Natural killer cell (primary cell): ENCODE data around the gene GNG4. TPM values are rescaled to one million over a fixed set of nuclear protein-coding genes. Genes with fewer than 3 reads are reported as not detected.
A peak's percentile ranks its signal among the peaks of the same experiment; 100 is the strongest.

Experiments used
- ATAC-seq, 3 donors: fragments of 150-1000 bp in 2 of 3; fragments of 200-7000 bp in 1 of 3; cut with Tn5 transposase; 1 replicate in 1 of 3; 2 replicates in 2 of 3; pipeline ENCODE4 v1.10.0; 2021; ENCODE audit warnings: mild to moderate bottlenecking in 2 of 3, moderate library complexity in 2 of 3
- DNase-seq, 2 donors: peaks; one replicate each; pipeline versions ENCODE4 v3.0.0 to v3.0.0-alpha.2; 2013 to 2021; ENCODE audit warnings: mixed read lengths in 1 of 2
- H3K27ac ChIP-seq: one replicate; pipeline ENCODE4 v1.5.1; 2013; ENCODE audit warnings: mild to moderate bottlenecking, low read length
- H3K27me3 ChIP-seq: one replicate; pipeline ENCODE4 v1.6.1; 2013; ENCODE audit warnings: low read length; ENCODE audit not compliant: control insufficient read depth, insufficient read depth
- H3K36me3 ChIP-seq: one replicate; pipeline ENCODE4 v1.6.1; 2013; ENCODE audit warnings: low read length; ENCODE audit not compliant: control insufficient read depth, insufficient read depth
- H3K4me1 ChIP-seq: one replicate; pipeline ENCODE4 v1.6.1; 2013; ENCODE audit warnings: low read length; ENCODE audit not compliant: control insufficient read depth, insufficient read depth
- H3K4me3 ChIP-seq: one replicate; pipeline ENCODE4 v1.5.1; 2013; ENCODE audit warnings: low read length
- H3K9me3 ChIP-seq: one replicate; pipeline ENCODE4 v1.6.1; 2013; ENCODE audit warnings: low read length; ENCODE audit not compliant: control insufficient read depth, insufficient read depth
- H3K27ac Mint-ChIP-seq, 2 donors: one replicate each; pipeline ENCODE4 v1.8.0; 2022; ENCODE audit warnings: mild to moderate bottlenecking in 2 of 2, mixed read lengths in 2 of 2, moderate library complexity in 1 of 2
- H3K27me3 Mint-ChIP-seq, 2 donors: one replicate each; pipeline ENCODE4 v1.8.0; 2022; ENCODE audit warnings: low read depth in 2 of 2, mixed read lengths in 2 of 2
- H3K36me3 Mint-ChIP-seq: one replicate; pipeline ENCODE4 v1.8.0; 2022; ENCODE audit warnings: mixed read lengths
- H3K4me1 Mint-ChIP-seq, 2 donors: one replicate each; pipeline ENCODE4 v1.8.0; 2022; ENCODE audit warnings: mixed read lengths in 2 of 2
- H3K4me3 Mint-ChIP-seq: one replicate; pipeline ENCODE4 v1.8.0; 2022; ENCODE audit warnings: mild to moderate bottlenecking, moderate library complexity, mixed read lengths
- H3K9me3 Mint-ChIP-seq, 2 donors: one replicate each; pipeline ENCODE4 v1.8.0; 2022; ENCODE audit warnings: mixed read lengths in 2 of 2
- CTCF ChIP-seq: fragments of 200-600 bp; IDR thresholded peaks from one replicate; pipeline ENCODE4 v1.8.0; 2022; ENCODE audit warnings: antibody characterized with exemption
- WGBS: methylation state at CpG from one replicate; pipeline ENCODE4 v1.1.7; 2013; ENCODE audit warnings: missing lambda C conversion rate; ENCODE audit not compliant: insufficient coverage; 5-methylcytosine and 5-hydroxymethylcytosine counted together
- intact Hi-C: fragments of 100-400 bp; cut with micrococcal nuclease; formaldehyde crosslinking; loops from one replicate; pipeline ENCODE4 v1.14.2; 2022
- total RNA-seq, 4 donors: library from RNA; stranded (reverse); fragments of 120-200 nt in 1 of 4; gene quantifications; one replicate each; pipeline versions ENCODE4 v1.2.3 to v1.2.4, GENCODE V29; 2013 to 2022

GNG4 gene
- total RNA-seq, 3 donors from 2014 or later (not counting 1 experiment from before 2014, with no cell fraction given): 0.07 to 0.12 TPM; not detected in 1

GRCh38 chr1:235515844-235516512 is 133.6 kb downstream of the GNG4 start:
- H3K4me3 ChIP-seq: no peak overlapping the region
- Mint-ChIP-seq H3K4me1 (no peaks in the 10 kb centered on the region), H3K27ac (no peak overlapping the region), H3K4me3 (no peak overlapping the region), H3K9me3 (no peaks in the 10 kb centered on the region), H3K36me3 (no peaks in the 10 kb centered on the region), H3K27me3 (peaks cover 0 to 10% of the 10 kb centered on the region in 2 donors)
- H3K4me1 ChIP-seq: no peaks in the 10 kb centered on the region
- ATAC-seq: no peak
- no peak for TF ChIP-seq CTCF
- WGBS: 95% methylated on average over 5 of the region's 5 CpGs
- no peak for DNase-seq
- no peaks in the 10 kb centered on the region for H3K36me3 ChIP-seq
- H3K9me3 ChIP-seq: no peaks in the 10 kb centered on the region
- no peak overlapping the region for H3K27ac ChIP-seq
- H3K27me3 ChIP-seq: no peaks in the 10 kb centered on the region
- intact Hi-C loops: no loop called here

GRCh38 chr1:235513495-235514366 is 135.9 kb downstream of the GNG4 start:
- Histone ChIP-seq H3K4me3 (no peak overlapping the region), H3K9me3 (no peaks in the 10 kb centered on the region), H3K36me3 (no peaks in the 10 kb centered on the region), H3K4me1 (no peaks in the 10 kb centered on the region), H3K27ac (no peak overlapping the region), H3K27me3 (no peaks in the 10 kb centered on the region)
- Mint-ChIP-seq H3K4me3 (no peak overlapping the region), H3K27me3 (peaks cover 7 to 14% of the 10 kb centered on the region in 2 donors), H3K4me1 (no peaks in the 10 kb centered on the region), H3K27ac (no peak overlapping the region), H3K9me3 (no peaks in the 10 kb centered on the region), H3K36me3 (no peaks in the 10 kb centered on the region)
- TF ChIP-seq CTCF: peak; percentile 87
- DNase-seq (peak in 1 of 2 donors; percentile 83), ATAC-seq (peak in 2 of 3 donors; percentile 57 to 69)
- WGBS: 41% methylated on average over 7 of the region's 8 CpGs
- intact Hi-C loops: loop anchor here (1.0 kb wide), 2 partner anchors 270 to 458 kb away; no protein-coding TSS in a partner anchor

- H3K9me3 ChIP-seq: no peaks in the 10 kb centered on the region
- ATAC-seq (no peak), DNase-seq (no peak)
- H3K9me3 Mint-ChIP-seq: no peaks in the 10 kb centered on the region
- H3K4me1 ChIP-seq: no peaks in the 10 kb centered on the region
- H3K27me3 ChIP-seq: no peaks in the 10 kb centered on the region
- no peak for TF ChIP-seq CTCF
- no peak overlapping the region for H3K4me3 ChIP-seq
- intact Hi-C loops: no loop called here
- H3K27ac ChIP-seq: no peak overlapping the region
- 81% methylated on average over 13 of the region's 13 CpGs for WGBS
- no peak overlapping the region for H3K4me3 Mint-ChIP-seq
- H3K27ac Mint-ChIP-seq: no peak overlapping the region
- H3K36me3 Mint-ChIP-seq: no peaks in the 10 kb centered on the region
- no peaks in the 10 kb centered on the region for H3K4me1 Mint-ChIP-seq
- no peaks in the 10 kb centered on the region for H3K36me3 ChIP-seq
- peaks cover 7 to 14% of the 10 kb centered on the region in 2 donors for H3K27me3 Mint-ChIP-seq
Observed at GRCh38 chr1:235511470-235512240, 137.9 kb downstream of the GNG4 start.
